ENCODE data around the gene ZNF501. TPM values are rescaled to one million over a fixed set of nuclear protein-coding genes. Genes with fewer than 3 reads are reported as not detected.
A peak's percentile ranks its signal among the peaks of the same experiment; 100 is the strongest.

Gene ZNF501
- total and polyA plus RNA-seq, 2 of the 13 experiments (the other 11 are each of a cell fraction or from before 2014, with no cell fraction given), result 2.4 to 2.8 TPM

GRCh38 chr3:44729384-44729910 is at the start of gene ZNF501 (continued):
- TF ChIP-seq USF2 (IDR thresholded peaks at IDR 0.05; ENCODE audit: low read depth, low read length), result no peak
- TF ChIP-seq USF2 (CRISPR knock-in tag; IDR thresholded peaks at IDR 0.05; ENCODE audit: borderline replicate concordance), result no peak; the same call in 1 of the 2 replicates
- TF ChIP-seq, protein P1, sequence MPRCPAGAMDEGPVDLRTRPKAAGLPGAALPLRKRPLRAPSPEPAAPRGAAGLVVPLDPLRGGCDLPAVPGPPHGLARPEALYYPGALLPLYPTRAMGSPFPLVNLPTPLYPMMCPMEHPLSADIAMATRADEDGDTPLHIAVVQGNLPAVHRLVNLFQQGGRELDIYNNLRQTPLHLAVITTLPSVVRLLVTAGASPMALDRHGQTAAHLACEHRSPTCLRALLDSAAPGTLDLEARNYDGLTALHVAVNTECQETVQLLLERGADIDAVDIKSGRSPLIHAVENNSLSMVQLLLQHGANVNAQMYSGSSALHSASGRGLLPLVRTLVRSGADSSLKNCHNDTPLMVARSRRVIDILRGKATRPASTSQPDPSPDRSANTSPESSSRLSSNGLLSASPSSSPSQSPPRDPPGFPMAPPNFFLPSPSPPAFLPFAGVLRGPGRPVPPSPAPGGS (CRISPR knock-in tag; IDR thresholded peaks at IDR 0.05), result no peak
- TF ChIP-seq, protein P2, sequence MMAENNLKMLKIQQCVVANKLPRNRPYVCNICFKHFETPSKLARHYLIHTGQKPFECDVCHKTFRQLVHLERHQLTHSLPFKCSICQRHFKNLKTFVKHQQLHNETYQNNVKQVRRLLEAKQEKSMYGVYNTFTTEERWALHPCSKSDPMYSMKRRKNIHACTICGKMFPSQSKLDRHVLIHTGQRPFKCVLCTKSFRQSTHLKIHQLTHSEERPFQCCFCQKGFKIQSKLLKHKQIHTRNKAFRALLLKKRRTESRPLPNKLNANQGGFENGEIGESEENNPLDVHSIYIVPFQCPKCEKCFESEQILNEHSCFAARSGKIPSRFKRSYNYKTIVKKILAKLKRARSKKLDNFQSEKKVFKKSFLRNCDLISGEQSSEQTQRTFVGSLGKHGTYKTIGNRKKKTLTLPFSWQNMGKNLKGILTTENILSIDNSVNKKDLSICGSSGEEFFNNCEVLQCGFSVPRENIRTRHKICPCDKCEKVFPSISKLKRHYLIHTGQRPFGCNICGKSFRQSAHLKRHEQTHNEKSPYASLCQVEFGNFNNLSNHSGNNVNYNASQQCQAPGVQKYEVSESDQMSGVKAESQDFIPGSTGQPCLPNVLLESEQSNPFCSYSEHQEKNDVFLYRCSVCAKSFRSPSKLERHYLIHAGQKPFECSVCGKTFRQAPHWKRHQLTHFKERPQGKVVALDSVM (CRISPR knock-in tag; IDR thresholded peaks at IDR 0.05), result peak; percentile 65; the same call in 1 of the 2 replicates
- no peak for TF ChIP-seq ZNF558 (CRISPR knock-in tag; IDR thresholded peaks at IDR 0.05; ENCODE audit: borderline replicate concordance)
- no peak for TF ChIP-seq GTF2F1 (IDR thresholded peaks at IDR 0.05; ENCODE audit: low read length)
- TF ChIP-seq ZFP36L2 (CRISPR knock-in tag; IDR thresholded peaks at IDR 0.05), result no peak
- TF ChIP-seq, protein P3, sequence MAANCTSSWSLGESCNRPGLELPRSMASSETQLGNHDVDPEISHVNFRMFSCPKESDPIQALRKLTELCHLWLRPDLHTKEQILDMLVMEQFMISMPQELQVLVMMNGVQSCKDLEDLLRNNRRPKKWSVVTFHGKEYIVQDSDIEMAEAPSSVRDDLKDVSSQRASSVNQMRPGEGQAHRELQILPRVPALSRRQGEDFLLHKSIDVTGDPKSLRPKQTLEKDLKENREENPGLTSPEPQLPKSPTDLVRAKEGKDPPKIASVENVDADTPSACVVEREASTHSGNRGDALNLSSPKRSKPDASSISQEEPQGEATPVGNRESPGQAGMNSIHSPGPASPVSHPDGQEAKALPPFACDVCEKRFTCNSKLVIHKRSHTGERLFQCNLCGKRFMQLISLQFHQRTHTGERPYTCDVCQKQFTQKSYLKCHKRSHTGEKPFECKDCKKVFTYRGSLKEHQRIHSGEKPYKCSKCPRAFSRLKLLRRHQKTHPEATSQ (CRISPR knock-in tag; IDR thresholded peaks at IDR 0.05; ENCODE audit: borderline replicate concordance), result peak; percentile 74; the same call in 1 of the 2 replicates
- 0 out of 2 replicates have a peak, but pooled peaks have one; percentile 45 for TF ChIP-seq ZNF761 (CRISPR knock-in tag; conservative IDR thresholded peaks at IDR 0.05)
- TF ChIP-seq ZKSCAN1 (IDR thresholded peaks at IDR 0.05; ENCODE audit: low read length), result no peak
- no peak for TF ChIP-seq ZFP36 (IDR thresholded peaks at IDR 0.05; ENCODE audit: borderline replicate concordance, low read depth, low read length, partially characterized antibody)
- no peak for TF ChIP-seq NFIC (IDR thresholded peaks at IDR 0.05; ENCODE audit: low read length)
- peak; percentile 23; the same call in 1 of the 2 replicates for TF ChIP-seq ZNF772 (CRISPR knock-in tag; IDR thresholded peaks at IDR 0.05)
- peak; percentile 82; the same call in 1 of the 2 replicates for TF ChIP-seq ZNF232 (CRISPR knock-in tag; IDR thresholded peaks at IDR 0.05; ENCODE audit: borderline replicate concordance)
- TF ChIP-seq, protein P4, sequence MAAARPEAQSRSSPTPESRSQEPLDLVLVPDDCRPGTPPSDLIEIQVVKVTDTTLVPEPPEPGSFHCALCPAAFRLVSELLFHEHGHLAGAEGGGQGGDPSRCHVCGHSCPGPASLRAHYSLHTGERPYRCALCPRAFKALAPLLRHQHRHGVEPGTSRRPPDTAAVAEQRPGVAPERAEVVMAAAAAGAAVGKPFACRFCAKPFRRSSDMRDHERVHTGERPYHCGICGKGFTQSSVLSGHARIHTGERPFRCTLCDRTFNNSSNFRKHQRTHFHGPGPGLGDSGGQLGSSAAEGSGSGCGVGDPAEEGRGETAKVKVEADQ (CRISPR knock-in tag; IDR thresholded peaks at IDR 0.05; ENCODE audit: borderline replicate concordance), result no peak
- TF ChIP-seq HDAC2 (CRISPR knock-in tag; IDR thresholded peaks at IDR 0.05), result peak; percentile 90
- TF ChIP-seq THAP11 (CRISPR knock-in tag; IDR thresholded peaks at IDR 0.05), result peak; percentile 93
- no peak for TF ChIP-seq PLRG1 (conservative IDR thresholded peaks at IDR 0.05)
- TF ChIP-seq ZNF546 (CRISPR knock-in tag; conservative IDR thresholded peaks at IDR 0.05), result peak; percentile 76; the same call in 1 of the 2 replicates
- no peak for TF ChIP-seq GLI4 (CRISPR knock-in tag; IDR thresholded peaks at IDR 0.05; ENCODE audit: borderline replicate concordance)
- no peak for TF ChIP-seq ONECUT2 (CRISPR knock-in tag; IDR thresholded peaks at IDR 0.05)
- no peak for TF ChIP-seq PAF1 (CRISPR knock-in tag; IDR thresholded peaks at IDR 0.05)
- TF ChIP-seq JDP2 (CRISPR knock-in tag; IDR thresholded peaks at IDR 0.05; ENCODE audit: borderline replicate concordance), result no peak
- peak; percentile 90 for TF ChIP-seq ZNF510 (CRISPR knock-in tag; IDR thresholded peaks at IDR 0.05; ENCODE audit: low read depth)

Data from HepG2 (cell line).